Ascending aorta (tissue), 2 donors: ENCODE measurements around the gene CENPU. TPM values are rescaled to one million over a fixed set of nuclear protein-coding genes. Genes with fewer than 3 reads are reported as not detected.

Source experiments
- DNase-seq, 2 donors: peaks; one replicate each; pipeline ENCODE4 v3.0.0-alpha.2; 2019; ENCODE audit warnings: low spot score in 2 of 2
- H3K27ac ChIP-seq, 2 donors: fragments of 200-600 bp; sonication (generic); one replicate each; pipeline ENCODE4 v1.5.1; 2016 to 2017; ENCODE audit warnings: mild to moderate bottlenecking in 1 of 2
- H3K27me3 ChIP-seq: fragments of 200-600 bp; sonication (generic); one replicate; pipeline ENCODE4 v1.5.1; 2017
- H3K36me3 ChIP-seq, 2 donors: fragments of 200-600 bp; sonication (generic); one replicate each; pipeline ENCODE4 v1.5.1; 2016
- H3K4me1 ChIP-seq, 2 donors: fragments of 200-600 bp; sonication (generic); one replicate each; pipeline ENCODE4 v1.5.1; 2016 to 2017; ENCODE audit warnings: mild to moderate bottlenecking in 1 of 2
- H3K4me3 ChIP-seq, 2 donors: fragments of 200-600 bp; sonication (generic); one replicate each; pipeline ENCODE4 v1.5.1; 2016 to 2017; ENCODE audit warnings: mild to moderate bottlenecking in 1 of 2
- H3K9me3 ChIP-seq, 2 donors: fragments of 200-600 bp; sonication (generic); one replicate each; pipeline ENCODE4 v1.5.1; 2016
- intact Hi-C: fragments of 100-400 bp; cut with DNase I; formaldehyde crosslinking; loops from one replicate; pipeline ENCODE4 v1.15.1; 2023
- total RNA-seq: library from RNA; depleted of rRNA; stranded (reverse); fragments of >200 nt; gene quantifications from one replicate; pipeline ENCODE4 v1.1.0, GENCODE V29; 2016
- TF ChIP-seq, protein P1 (sequence below), 3 experiments: fragments of 200-600 bp in 2 of 3; fragments of 450-650 bp in 1 of 3; sonication (generic) in 2 of 3; IDR thresholded peaks; one replicate each; pipeline ENCODE4 v1.5.1; 2016 to 2019; ENCODE audit warnings: antibody characterized with exemption in 3 of 3, mild to moderate bottlenecking in 1 of 3, moderate library complexity in 1 of 3

Gene CENPU
- total RNA-seq, 1 donor from 2014 or later, result not detected

DNA sequence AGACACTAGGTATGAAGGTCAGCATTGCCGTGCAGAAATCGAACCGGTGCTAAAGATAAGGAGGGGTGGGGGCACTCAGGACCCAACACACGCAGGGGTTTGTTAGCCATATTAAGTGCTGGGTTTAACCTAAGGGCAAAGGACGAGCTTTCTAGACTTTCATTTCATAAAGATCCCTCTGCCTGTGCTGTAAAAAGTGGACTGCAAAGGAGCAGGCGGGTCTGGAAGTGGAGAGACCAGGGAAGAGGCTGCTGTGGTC, 85.9 kb downstream of the CENPU start:
- Histone ChIP-seq H3K36me3 (peaks cover 4% of the 10 kb centered on the region in 2 donors), H3K4me3 (peak overlapping the region; percentile 88 to 100), H3K27me3 (no peaks in the 10 kb centered on the region), H3K4me1 (peaks cover 9 to 47% of the 10 kb centered on the region in 2 donors), H3K27ac (peak overlapping the region; percentile 100), H3K9me3 (no peaks in the 10 kb centered on the region)
- intact Hi-C loops, result loop anchor here (2.0 to 10.0 kb wide), 7 partner anchors 84 to 1547 kb away; partner anchors contain the start of genes ACSL1, CENPU and CYP4V2
- TF ChIP-seq, protein P1, sequence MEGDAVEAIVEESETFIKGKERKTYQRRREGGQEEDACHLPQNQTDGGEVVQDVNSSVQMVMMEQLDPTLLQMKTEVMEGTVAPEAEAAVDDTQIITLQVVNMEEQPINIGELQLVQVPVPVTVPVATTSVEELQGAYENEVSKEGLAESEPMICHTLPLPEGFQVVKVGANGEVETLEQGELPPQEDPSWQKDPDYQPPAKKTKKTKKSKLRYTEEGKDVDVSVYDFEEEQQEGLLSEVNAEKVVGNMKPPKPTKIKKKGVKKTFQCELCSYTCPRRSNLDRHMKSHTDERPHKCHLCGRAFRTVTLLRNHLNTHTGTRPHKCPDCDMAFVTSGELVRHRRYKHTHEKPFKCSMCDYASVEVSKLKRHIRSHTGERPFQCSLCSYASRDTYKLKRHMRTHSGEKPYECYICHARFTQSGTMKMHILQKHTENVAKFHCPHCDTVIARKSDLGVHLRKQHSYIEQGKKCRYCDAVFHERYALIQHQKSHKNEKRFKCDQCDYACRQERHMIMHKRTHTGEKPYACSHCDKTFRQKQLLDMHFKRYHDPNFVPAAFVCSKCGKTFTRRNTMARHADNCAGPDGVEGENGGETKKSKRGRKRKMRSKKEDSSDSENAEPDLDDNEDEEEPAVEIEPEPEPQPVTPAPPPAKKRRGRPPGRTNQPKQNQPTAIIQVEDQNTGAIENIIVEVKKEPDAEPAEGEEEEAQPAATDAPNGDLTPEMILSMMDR (IDR thresholded peaks at IDR 0.05), result no peak
- no peak for DNase-seq

DNA sequence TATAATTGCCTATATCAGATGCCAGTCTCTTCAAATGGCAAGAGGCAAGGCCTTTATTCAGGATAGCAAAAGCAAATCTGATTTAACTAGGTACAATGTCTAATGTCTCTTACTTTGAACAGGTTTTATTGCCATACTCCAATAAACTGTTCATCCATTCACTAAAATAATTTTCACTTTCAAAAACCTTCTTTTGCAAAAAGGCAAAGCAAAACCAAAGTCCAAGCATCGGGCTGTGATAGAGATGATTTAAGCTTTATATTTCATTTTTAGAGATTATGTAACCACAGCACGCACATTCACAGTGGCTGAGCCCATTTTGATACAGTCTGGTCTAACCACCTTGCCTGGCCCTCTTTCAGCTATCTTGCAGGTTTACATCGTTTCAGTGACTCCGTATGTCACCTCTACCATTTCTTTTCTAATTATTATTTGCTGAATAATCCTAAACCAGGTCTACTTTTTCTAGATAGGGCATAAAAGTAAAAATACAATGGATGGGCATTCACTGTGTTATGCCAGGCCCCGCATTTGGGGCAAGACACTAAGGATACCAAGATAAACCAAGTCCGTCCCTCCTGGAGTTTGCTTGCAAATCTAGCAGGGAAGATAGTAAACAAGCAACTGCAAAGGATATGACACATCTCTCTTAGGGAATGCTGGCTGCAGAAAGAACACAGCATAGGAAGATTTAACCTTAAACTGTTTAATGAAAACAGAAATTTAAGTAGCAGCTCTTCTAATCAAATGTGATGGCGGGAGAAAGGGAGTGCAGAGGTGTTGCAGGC, 86.4 kb downstream of the CENPU start:
- H3K27me3 ChIP-seq, result no peaks in the 10 kb centered on the region
- peaks cover 9 to 47% of the 10 kb centered on the region in 2 donors for H3K4me1 ChIP-seq
- H3K4me3 ChIP-seq, result peak overlapping the region; percentile 88 to 100
- H3K36me3 ChIP-seq, result peaks cover 4% of the 10 kb centered on the region in 2 donors
- TF ChIP-seq, protein P1 (IDR thresholded peaks at IDR 0.05), result no peak
- no peak for DNase-seq
- no peaks in the 10 kb centered on the region for H3K9me3 ChIP-seq
- H3K27ac ChIP-seq, result peak overlapping the region; percentile 100
- intact Hi-C loops, result loop anchor here (2.0 to 10.0 kb wide), 7 partner anchors 85 to 1547 kb away; partner anchors contain the start of genes ACSL1, CENPU and CYP4V2

DNA sequence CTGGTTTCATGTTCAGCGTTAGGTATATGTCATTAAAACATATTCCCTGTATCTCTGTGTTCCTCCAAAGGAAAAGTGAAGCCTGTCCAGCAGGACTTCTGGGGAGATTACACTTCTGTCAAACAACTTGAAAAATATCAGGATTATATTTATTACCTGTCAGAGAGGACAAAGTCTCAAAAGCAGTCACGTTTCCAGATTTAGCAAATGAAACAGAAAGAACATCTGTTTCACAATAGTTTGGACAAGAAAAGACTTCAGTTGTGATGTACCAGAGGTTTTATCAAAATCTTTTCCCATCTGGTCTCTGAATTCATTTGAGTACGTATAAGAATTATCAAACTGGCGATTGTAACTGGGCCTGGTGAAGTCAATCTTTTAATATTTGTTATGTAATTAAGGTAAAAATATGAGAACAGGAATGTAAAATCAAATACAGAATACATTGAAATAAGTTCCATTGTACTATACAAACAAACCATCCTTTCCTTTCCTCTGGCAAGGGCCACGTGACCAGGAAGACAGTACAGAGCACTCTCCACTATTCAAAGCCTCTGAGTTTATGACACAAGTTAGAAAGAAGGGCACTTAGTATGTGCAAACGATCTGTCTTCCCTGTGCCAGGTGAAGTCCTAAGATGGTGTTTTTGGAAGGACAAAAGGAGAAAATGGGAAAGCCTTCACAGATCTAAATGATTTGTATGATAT, 87.8 kb downstream of the CENPU start:
- no peak for DNase-seq
- Histone ChIP-seq H3K4me1 (peaks cover 9 to 47% of the 10 kb centered on the region in 2 donors), H3K9me3 (no peaks in the 10 kb centered on the region), H3K27me3 (no peaks in the 10 kb centered on the region), H3K36me3 (peaks cover 4% of the 10 kb centered on the region in 2 donors), H3K4me3 (peak overlapping the region in 1 of 2 donors; percentile 88), H3K27ac (peak overlapping the region; percentile 29 to 100)
- TF ChIP-seq, protein P1 (IDR thresholded peaks at IDR 0.05), result no peak
- intact Hi-C loops, result loop anchor here (5.0 to 10.0 kb wide), 5 partner anchors 86 to 1549 kb away; partner anchors contain the start of genes CENPU and CYP4V2

DNA sequence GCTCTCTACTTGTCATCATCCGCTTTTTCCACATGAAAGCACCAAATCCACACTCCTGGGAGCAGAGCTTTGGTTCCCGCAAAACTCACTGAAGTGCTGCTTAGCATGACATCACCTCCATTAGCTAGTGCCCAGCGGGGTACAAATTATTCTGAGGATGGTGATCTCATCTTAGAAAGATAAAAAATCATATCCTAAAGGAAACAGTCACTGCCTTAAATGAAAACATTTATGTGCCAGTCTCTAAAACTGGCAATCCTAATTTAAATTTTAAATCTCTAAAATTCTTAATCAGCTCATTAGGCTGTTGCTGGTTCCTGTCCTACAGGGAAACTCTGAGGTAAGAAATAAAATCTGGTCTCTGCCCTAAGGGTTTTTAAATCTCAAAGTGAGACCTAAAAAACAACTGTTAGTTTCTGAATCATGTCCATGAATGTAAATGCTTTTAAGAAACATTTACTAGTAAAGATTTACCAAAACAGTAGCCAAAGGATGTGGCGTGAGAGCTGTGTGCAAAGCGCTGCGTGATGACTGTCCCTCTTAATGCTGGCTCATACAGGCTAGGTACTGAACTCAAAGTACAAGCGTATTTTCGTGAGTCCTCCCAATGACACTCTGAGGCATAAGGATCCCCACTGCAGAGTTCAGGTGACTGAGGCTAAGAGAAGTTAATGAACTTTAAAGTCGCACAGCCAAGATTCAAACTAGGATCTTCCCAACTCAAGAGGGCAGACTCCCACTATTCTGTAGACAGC, 89.2 kb downstream of the CENPU start:
- Histone ChIP-seq H3K36me3 (peaks cover 4% of the 10 kb centered on the region in 2 donors), H3K4me3 (peak overlapping the region in 1 of 2 donors; percentile 14), H3K9me3 (no peaks in the 10 kb centered on the region), H3K4me1 (peaks cover 5 to 39% of the 10 kb centered on the region in 2 donors), H3K27ac (peak overlapping the region; percentile 21 to 100), H3K27me3 (no peaks in the 10 kb centered on the region)
- intact Hi-C loops, result loop anchor here (5.0 to 10.0 kb wide), 5 partner anchors 88 to 1550 kb away; partner anchors contain the start of genes CENPU and CYP4V2
- TF ChIP-seq, protein P1 (IDR thresholded peaks at IDR 0.05), result no peak
- DNase-seq, result no peak

Other genes with a start within 250 kb of the CENPU start
- 1.5 TPM for gene CASP3, start 84.6 kb downstream of the CENPU start, total RNA-seq
- gene PRIMPOL, start 84.4 kb downstream of the CENPU start, total RNA-seq, result 12.5 TPM
- gene ACSL1, start 91.9 kb upstream of the CENPU start, total RNA-seq, result 31.8 TPM